GM12878 (cell line): ENCODE measurements around the gene LAMA2. TPM values are rescaled to one million over a fixed set of nuclear protein-coding genes. Genes with fewer than 3 reads are reported as not detected.

ENCODE experiments used
- ATAC-seq: fragments of 200-7000 bp; cut with Tn5 transposase; 3 replicates; pipeline ENCODE4 v1.9.1; 2020; ENCODE audit warnings: mild to moderate bottlenecking, moderate library complexity
- BruUV-seq: library from RNA; stranded (reverse); fragments of 400-500 nt; replicated peaks from 2 replicates; lab custom pipeline; 2021; lab: Mats Ljungman, UMichigan
- CTCF ChIA-PET: fragments of 300-600 bp; sonication (Branson Sonifier 250); formaldehyde crosslinking; extraction: SDS; loops from one replicate; lab custom pipeline; 2021; ENCODE audit warnings: inconsistent platforms; lab: Yijun Ruan, JAX
- POLR2A ChIA-PET: fragments of 350-600 bp; formaldehyde crosslinking; extraction: SDS; loops from one replicate; lab custom pipeline; 2021; ENCODE audit warnings: inconsistent platforms; lab: Charles Lee
- RAD21 ChIA-PET: fragments of 300-600 bp; sonication (Branson Sonifier 250); formaldehyde crosslinking; loops from one replicate; lab custom pipeline; 2023; ENCODE audit warnings: antibody characterized with exemption; ENCODE audit not compliant: unreplicated experiment; lab: Charles Lee
- SMC1A ChIA-PET: fragments of 300-600 bp; sonication (Branson Sonifier 250); formaldehyde crosslinking; loops from one replicate; lab custom pipeline; 2023; ENCODE audit not compliant: unreplicated experiment, uncharacterized antibody; lab: Charles Lee
- DNase-seq: peaks from one replicate; pipeline ENCODE4 v3.0.0-alpha.2; 2011; ENCODE audit warnings: low read depth, low spot score
- FAIRE-seq: peaks from 3 replicates; lab custom pipeline; 2011; peaks lifted over from hg19 to GRCh38; lab: Jason Lieb, UNC
- H2AFZ ChIP-seq: 2 replicates; pipeline ENCODE4 v1.6.0; 2011; ENCODE audit warnings: low read depth, low read length, control low read depth; ENCODE audit not compliant: control insufficient read depth
- H3K27ac ChIP-seq: 2 replicates; pipeline ENCODE4 v1.5.1; 2011; ENCODE audit warnings: control low read depth; ENCODE audit not compliant: control insufficient read depth, insufficient read depth
- H3K27me3 ChIP-seq, 2 experiments: replicated peaks in 1 of 2; 2 replicates each; pipeline versions ENCODE4 v1.6.0 to v1.6.1; 2011; ENCODE audit warnings: low read length in 1 of 2; ENCODE audit not compliant: control insufficient read depth in 2 of 2, insufficient read depth in 2 of 2
- H3K36me3 ChIP-seq, 2 experiments: 2 replicates each; pipeline ENCODE4 v1.5.1; 2011; ENCODE audit warnings: low read length in 1 of 2; ENCODE audit not compliant: control insufficient read depth in 2 of 2, insufficient read depth in 2 of 2
- H3K4me1 ChIP-seq: 2 replicates; pipeline ENCODE4 v1.6.1; 2011; ENCODE audit warnings: mild to moderate bottlenecking, low read length, moderate library complexity, mixed read lengths; ENCODE audit not compliant: control insufficient read depth, insufficient read depth
- H3K4me2 ChIP-seq: 2 replicates; pipeline ENCODE4 v1.6.0; 2011; ENCODE audit warnings: control low read depth; ENCODE audit not compliant: control insufficient read depth, insufficient read depth
- H3K4me3 ChIP-seq: fragments of 200-600 bp; sonication (generic); 2 replicates; pipeline ENCODE4 v1.5.1; 2016
- H3K79me2 ChIP-seq: 2 replicates; pipeline ENCODE4 v1.6.0; 2011; ENCODE audit warnings: low read length; ENCODE audit not compliant: control insufficient read depth, insufficient read depth
- H3K9ac ChIP-seq: 2 replicates; pipeline ENCODE4 v1.8.0; 2011; ENCODE audit warnings: low read length, control low read depth, mixed read lengths; ENCODE audit not compliant: control insufficient read depth, insufficient read depth
- H3K9me3 ChIP-seq: replicated peaks from 3 replicates; pipeline ENCODE4 v1.5.1; 2011; ENCODE audit warnings: mild to moderate bottlenecking, low read length; ENCODE audit not compliant: control insufficient read depth, insufficient read depth
- H4K20me1 ChIP-seq: 2 replicates; pipeline ENCODE4 v1.6.0; 2011; ENCODE audit not compliant: control insufficient read depth, insufficient read depth
- CBX5 ChIP-seq: sonication (generic); IDR thresholded peaks from 2 replicates; pipeline ENCODE4 v1.6.1; 2016; ENCODE audit warnings: low read depth, moderate library complexity, mild to moderate bottlenecking, inconsistent platforms
- CHD4 ChIP-seq: fragments of 200-600 bp; sonication (generic); IDR thresholded peaks from 2 replicates; pipeline ENCODE4 v1.6.1; 2016; ENCODE audit warnings: mild to moderate bottlenecking
- EED ChIP-seq: sonication (generic); IDR thresholded peaks from 2 replicates; pipeline ENCODE4 v1.6.1; 2016; ENCODE audit warnings: antibody characterized with exemption, low read depth
- EGR1 ChIP-seq, 2 experiments: IDR thresholded peaks; 1 replicate in 1 of 2; 2 replicates in 1 of 2; pipeline ENCODE4 v1.6.1; 2011 to 2012; ENCODE audit warnings: low read depth in 2 of 2, low read length in 2 of 2, borderline replicate concordance in 1 of 2, mild to moderate bottlenecking in 1 of 2, moderate library complexity in 1 of 2
- HDAC2 ChIP-seq: fragments of 200-600 bp; sonication (generic); IDR thresholded peaks from 2 replicates; pipeline ENCODE4 v1.6.1; 2017
- HDGF ChIP-seq: fragments of 450-650 bp; IDR thresholded peaks from 2 replicates; pipeline ENCODE4 v1.6.1; 2016; ENCODE audit warnings: antibody characterized with exemption
- IRF4 ChIP-seq: IDR thresholded peaks from 2 replicates; pipeline ENCODE4 v1.6.1; 2011; ENCODE audit warnings: low read depth, low read length
- JUNB ChIP-seq: IDR thresholded peaks from 2 replicates; pipeline ENCODE4 v1.6.1; 2016; ENCODE audit warnings: antibody characterized with exemption, mild to moderate bottlenecking
- LARP7 ChIP-seq: fragments of 450-650 bp; IDR thresholded peaks from 2 replicates; pipeline ENCODE4 v1.6.1; 2017; ENCODE audit warnings: mild to moderate bottlenecking
- NFXL1 ChIP-seq: fragments of 450-650 bp; IDR thresholded peaks from 2 replicates; pipeline ENCODE4 v1.6.1; 2017; ENCODE audit warnings: antibody characterized with exemption, mild to moderate bottlenecking, borderline replicate concordance
- RELA ChIP-seq: fragments of 450-650 bp; IDR thresholded peaks from 2 replicates; pipeline ENCODE4 v1.8.0; 2014; ENCODE audit warnings: borderline replicate concordance; ENCODE audit not compliant: partially characterized antibody
- TCF12 ChIP-seq: IDR thresholded peaks from 2 replicates; pipeline ENCODE4 v1.6.1; 2011; ENCODE audit warnings: low read depth, mild to moderate bottlenecking, low read length
- YBX1 ChIP-seq: fragments of 450-650 bp; IDR thresholded peaks from 2 replicates; pipeline ENCODE4 v1.6.1; 2016; ENCODE audit warnings: antibody characterized with exemption
- WGBS: methylation state at CpG from one replicate; pipeline ENCODE4 v1.1.6; 2016; ENCODE audit warnings: low lambda C conversion rate; ENCODE audit not compliant: insufficient replicate concordance, insufficient coverage; ENCODE audit errors: missing lambda C conversion rate; 5-methylcytosine and 5-hydroxymethylcytosine counted together
- in situ Hi-C: fragments of 300-500 bp; cut with MboI; formaldehyde crosslinking; loops from 9 replicates; pipeline ENCODE4 v1.14.3; 2018; ENCODE audit warnings: mixed read lengths
- intact Hi-C: fragments of 100-400 bp; cut with micrococcal nuclease; formaldehyde crosslinking; loops from one replicate; pipeline ENCODE4 v1.14.2; 2022; ENCODE audit not compliant: unreplicated experiment
- polyA plus RNA-seq, 11 experiments: library from polyadenylated mRNA; depleted of rRNA in 4 of 11; unstranded in 6 of 11; stranded (reverse) in 5 of 11; fragments of >200 nt; fragmentation: Nextera tagmentation in 4 of 11; fragmentation: Illumina TruSeq in 1 of 11; extraction: Ambion mirVana in 4 of 11; extraction: Trizol in 1 of 11; gene quantifications; 1 replicate in 1 of 11; 2 replicates in 10 of 11; pipeline versions ENCODE4 v1.2.1 to v1.2.3, GENCODE V29; 2011 to 2016; ENCODE audit warnings: inconsistent platforms in 2 of 11, missing spikeins in 2 of 11, low read depth in 1 of 11
- total RNA-seq, 4 experiments: library from RNA; depleted of rRNA in 3 of 4; stranded (reverse); fragments of >200 nt in 3 of 4; fragmentation: Illumina TruSeq in 1 of 4; extraction: Trizol in 1 of 4; gene quantifications; 2 replicates each; pipeline versions ENCODE4 v1.2.1 to v1.2.3, GENCODE V29; 2013 to 2021
- TF ChIP-seq, protein P1 (sequence below): IDR thresholded peaks from 2 replicates; pipeline ENCODE4 v1.6.1; 2012; ENCODE audit warnings: low read depth, low read length, improper control_type of control experiment
- TF ChIP-seq, protein P2 (sequence below): IDR thresholded peaks from 2 replicates; pipeline ENCODE4 v1.6.1; 2012; ENCODE audit warnings: low read depth, low read length, improper control_type of control experiment

The LAMA2 gene
- total and polyA plus RNA-seq, 10 of the 15 experiments (the other 5 are each of a cell fraction or from before 2014, with no cell fraction given): 0.04 to 2.0 (median 0.37) TPM; not detected in 1

DNA sequence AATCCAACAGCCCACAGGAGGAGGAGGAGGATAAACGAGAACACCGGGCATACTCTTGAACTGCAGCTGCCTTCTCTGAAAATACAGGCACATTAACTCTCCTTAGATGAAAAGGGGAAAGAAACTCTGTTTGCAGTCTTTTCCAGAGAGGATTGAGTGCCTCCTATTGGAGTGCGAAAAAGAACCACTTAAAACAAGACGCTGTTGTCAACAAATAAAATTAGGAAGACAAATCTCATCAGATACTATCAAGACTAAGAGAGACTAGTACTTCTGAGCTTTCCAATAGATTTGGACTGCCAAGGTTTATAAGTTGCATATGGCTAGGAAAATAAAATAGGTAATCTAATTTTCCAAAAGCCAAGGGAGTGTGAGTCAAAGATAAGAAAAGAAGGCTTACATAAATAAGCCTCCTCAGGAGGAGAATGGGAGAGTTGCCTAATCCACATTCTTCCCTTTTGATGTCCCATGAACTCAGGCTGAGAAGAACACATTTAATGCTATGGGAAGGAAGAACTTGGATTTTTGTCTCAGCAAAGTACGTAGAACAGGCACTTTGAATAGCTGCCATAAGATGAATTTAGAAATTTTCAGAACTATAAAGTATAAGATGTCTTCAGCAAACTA is 672.4 kb downstream of the LAMA2 start:
- H3K9ac ChIP-seq: no peak overlapping the region
- FAIRE-seq: no peak
- DNase-seq: no peak
- WGBS: 76% methylated on average over 5 of the region's 5 CpGs
- no peak for ATAC-seq
- H3K4me2 ChIP-seq: no peak overlapping the region
- in situ Hi-C loops: no loop called here
- H3K9me3 ChIP-seq: no peaks in the 10 kb centered on the region
- ChIA-PET SMC1A (no interaction called here), CTCF (interaction anchor here (1.3 to 1.9 kb wide), 3 partner anchors 12 to 58 kb away, joined by 3 to 8 read pairs (median 5); no protein-coding TSS in a partner anchor), POLR2A (no interaction called here), RAD21 (no interaction called here)
- H3K36me3 ChIP-seq: no peaks in the 10 kb centered on the region
- no TSS peak for BruUV-seq
- H4K20me1 ChIP-seq: no peaks in the 10 kb centered on the region
- TF ChIP-seq EGR1 (IDR thresholded peaks at IDR 0.05; ENCODE audit: borderline replicate concordance in 1 of 2, low read depth in 2 of 2, low read length in 2 of 2) (no peak), CHD4 (no peak), JUNB (no peak), IRF4 (no peak)
- TF ChIP-seq, protein P1, sequence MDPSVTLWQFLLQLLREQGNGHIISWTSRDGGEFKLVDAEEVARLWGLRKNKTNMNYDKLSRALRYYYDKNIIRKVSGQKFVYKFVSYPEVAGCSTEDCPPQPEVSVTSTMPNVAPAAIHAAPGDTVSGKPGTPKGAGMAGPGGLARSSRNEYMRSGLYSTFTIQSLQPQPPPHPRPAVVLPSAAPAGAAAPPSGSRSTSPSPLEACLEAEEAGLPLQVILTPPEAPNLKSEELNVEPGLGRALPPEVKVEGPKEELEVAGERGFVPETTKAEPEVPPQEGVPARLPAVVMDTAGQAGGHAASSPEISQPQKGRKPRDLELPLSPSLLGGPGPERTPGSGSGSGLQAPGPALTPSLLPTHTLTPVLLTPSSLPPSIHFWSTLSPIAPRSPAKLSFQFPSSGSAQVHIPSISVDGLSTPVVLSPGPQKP: no peak
- H3K27ac ChIP-seq: no peak overlapping the region
- no peak overlapping the region for H3K4me3 ChIP-seq
- intact Hi-C loops: no loop called here
- no peaks in the 10 kb centered on the region for H3K4me1 ChIP-seq
- H3K27me3 ChIP-seq: no peaks in the 10 kb centered on the region
- H3K79me2 ChIP-seq: no peaks in the 10 kb centered on the region
- H2AFZ ChIP-seq: no peak overlapping the region

GRCh38 chr6:129558248-129558647 is 675.3 kb downstream of the LAMA2 start:
- ATAC-seq (no peak), FAIRE-seq (no peak), DNase-seq (no peak)
- Histone ChIP-seq H3K4me3 (no peak overlapping the region), H3K79me2 (no peaks in the 10 kb centered on the region), H2AFZ (no peak overlapping the region), H3K9me3 (no peaks in the 10 kb centered on the region), H3K9ac (no peak overlapping the region), H3K36me3 (no peaks in the 10 kb centered on the region), H3K27me3 (no peaks in the 10 kb centered on the region), H3K4me1 (no peaks in the 10 kb centered on the region), H3K27ac (no peak overlapping the region), H3K4me2 (no peak overlapping the region), H4K20me1 (no peaks in the 10 kb centered on the region)
- WGBS: 4% methylated on average over 1 of the region's 1 CpG
- intact Hi-C loops: no loop called here
- SMC1A ChIA-PET: no interaction called here
- in situ Hi-C loops: no loop called here
- BruUV-seq: no TSS peak
- CTCF ChIA-PET: no interaction called here
- RAD21 ChIA-PET: no interaction called here
- POLR2A ChIA-PET: interaction anchor here (0.6 kb wide), 1 partner anchor 14 kb away, joined by 3 read pairs; no protein-coding TSS in a partner anchor
- TF ChIP-seq, protein P2, sequence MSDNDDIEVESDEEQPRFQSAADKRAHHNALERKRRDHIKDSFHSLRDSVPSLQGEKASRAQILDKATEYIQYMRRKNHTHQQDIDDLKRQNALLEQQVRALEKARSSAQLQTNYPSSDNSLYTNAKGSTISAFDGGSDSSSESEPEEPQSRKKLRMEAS: no peak
- TF ChIP-seq EGR1 (IDR thresholded peaks at IDR 0.05; ENCODE audit: borderline replicate concordance in 1 of 2, low read depth in 2 of 2, low read length in 2 of 2) (no peak), HDGF (no peak), YBX1 (no peak), CBX5 (no peak), NFXL1 (no peak), LARP7 (no peak), EED (no peak), RELA (no peak), TCF12 (no peak), HDAC2 (no peak), CHD4 (no peak)
